Adrenal gland (tissue), 5 donors: Measurements from ENCODE around the gene DOK7.

ENCODE experiments used
- CTCF ChIP-seq, 6 experiments: fragments of 450-650 bp in 4 of 6; fragments of 200-600 bp in 2 of 6; sonication (generic) in 1 of 6; IDR thresholded peaks; 1 replicate in 5 of 6; 2 replicates in 1 of 6; pipeline versions ENCODE4 v1.5.1 to v1.8.0; 2016 to 2021; ENCODE audit warnings: antibody characterized with exemption in 6 of 6, mild to moderate bottlenecking in 2 of 6, moderate library complexity in 1 of 6
- POLR2A ChIP-seq, 2 donors: fragments of 450-650 bp; IDR thresholded peaks; one replicate each; pipeline ENCODE4 v1.6.1; 2017; ENCODE audit warnings: antibody characterized with exemption in 2 of 2, mild to moderate bottlenecking in 2 of 2, moderate library complexity in 1 of 2
- donor health status: DM: no; HTN: no; CAD: no.

- TF ChIP-seq POLR2A (IDR thresholded peaks at IDR 0.05) (no peak), CTCF (IDR thresholded peaks at IDR 0.05) (no peak)
Measured at GRCh38 chr4:3462321-3462789, 751 bp upstream of the DOK7 start.
